Neural progenitor cell (in vitro differentiated cells): ENCODE measurements around the gene HSD11B1L. TPM values are rescaled to one million over a fixed set of nuclear protein-coding genes. Genes with fewer than 3 reads are reported as not detected.

Experiments used
- DNase-seq: peaks from one replicate; pipeline ENCODE4 v3.0.0-alpha.2; 2016; ENCODE audit warnings: low spot score
- H2AFZ ChIP-seq: fragments of 200-600 bp; sonication (generic); replicated peaks from 2 replicates; pipeline ENCODE4 v1.6.1; 2016; ENCODE audit warnings: antibody characterized with exemption
- H3F3A ChIP-seq: fragments of 200-600 bp; sonication (generic); 2 replicates; pipeline ENCODE4 v1.6.1; 2016; ENCODE audit warnings: antibody characterized with exemption, low read depth
- H3K27ac ChIP-seq: fragments of 200-600 bp; sonication (generic); 2 replicates; pipeline ENCODE4 v1.5.1; 2016; ENCODE audit warnings: mild to moderate bottlenecking
- H3K27me3 ChIP-seq: fragments of 200-600 bp; sonication (generic); 2 replicates; pipeline ENCODE4 v1.6.1; 2016; ENCODE audit warnings: mild to moderate bottlenecking, moderate library complexity
- H3K36me3 ChIP-seq: fragments of 200-600 bp; sonication (generic); 2 replicates; pipeline ENCODE4 v1.5.1; 2016
- H3K4me1 ChIP-seq: fragments of 200-600 bp; sonication (generic); 2 replicates; pipeline ENCODE4 v1.6.1; 2016; ENCODE audit warnings: mixed run types
- H3K4me2 ChIP-seq: fragments of 200-600 bp; sonication (generic); 2 replicates; pipeline ENCODE4 v1.6.1; 2016
- H3K4me3 ChIP-seq: fragments of 200-600 bp; sonication (generic); 2 replicates; pipeline ENCODE4 v1.5.1; 2016
- H3K79me2 ChIP-seq: fragments of 200-600 bp; sonication (generic); 2 replicates; pipeline ENCODE4 v1.6.1; 2016; ENCODE audit warnings: low read depth
- H3K9ac ChIP-seq: fragments of 200-600 bp; sonication (generic); 2 replicates; pipeline ENCODE4 v1.6.1; 2016
- H3K9me3 ChIP-seq: fragments of 200-600 bp; sonication (generic); 2 replicates; pipeline ENCODE4 v1.5.1; 2016; ENCODE audit warnings: low read depth
- H4K20me1 ChIP-seq: fragments of 200-600 bp; sonication (generic); 2 replicates; pipeline ENCODE4 v1.6.1; 2016; ENCODE audit warnings: low read depth
- H3K27ac Mint-ChIP-seq: 3 replicates; pipeline ENCODE4 v1.8.0; 2021; ENCODE audit warnings: mixed read lengths
- H3K27me3 Mint-ChIP-seq: 2 replicates; pipeline ENCODE4 v1.8.0; 2022; ENCODE audit warnings: low read depth, mild to moderate bottlenecking, inconsistent platforms, moderate library complexity, mixed read lengths; ENCODE audit not compliant: insufficient read depth
- H3K36me3 Mint-ChIP-seq: 3 replicates; pipeline ENCODE4 v1.8.0; 2021; ENCODE audit warnings: mixed read lengths
- H3K4me1 Mint-ChIP-seq: 3 replicates; pipeline ENCODE4 v1.8.0; 2021; ENCODE audit warnings: mixed read lengths
- H3K4me3 Mint-ChIP-seq: 3 replicates; pipeline ENCODE4 v1.8.0; 2021; ENCODE audit warnings: mild to moderate bottlenecking, moderate library complexity, mixed read lengths
- H3K9me3 Mint-ChIP-seq: 3 replicates; pipeline ENCODE4 v1.8.0; 2020; ENCODE audit warnings: mixed read lengths
- EZH2 ChIP-seq: fragments of 200-600 bp; sonication (generic); IDR thresholded peaks from 2 replicates; pipeline ENCODE4 v1.6.1; 2017; ENCODE audit warnings: antibody characterized with exemption, mild to moderate bottlenecking, moderate library complexity
- EZH2phosphoT487 ChIP-seq: fragments of 200-600 bp; sonication (generic); IDR thresholded peaks from 2 replicates; pipeline ENCODE4 v1.6.1; 2017; ENCODE audit warnings: antibody characterized with exemption
- total RNA-seq: library from RNA; depleted of rRNA; stranded (reverse); fragments of >200 nt; gene quantifications from 2 replicates; pipeline ENCODE4 v1.2.3, GENCODE V29; 2015; ENCODE audit warnings: low replicate concordance
- TF ChIP-seq, protein P1 (sequence below): fragments of 200-600 bp; sonication (generic); IDR thresholded peaks from 2 replicates; pipeline ENCODE4 v1.5.1; 2017; ENCODE audit warnings: antibody characterized with exemption, mild to moderate bottlenecking

The HSD11B1L gene
- total RNA-seq, 1 donor from 2014 or later, result 7.7 TPM

DNA sequence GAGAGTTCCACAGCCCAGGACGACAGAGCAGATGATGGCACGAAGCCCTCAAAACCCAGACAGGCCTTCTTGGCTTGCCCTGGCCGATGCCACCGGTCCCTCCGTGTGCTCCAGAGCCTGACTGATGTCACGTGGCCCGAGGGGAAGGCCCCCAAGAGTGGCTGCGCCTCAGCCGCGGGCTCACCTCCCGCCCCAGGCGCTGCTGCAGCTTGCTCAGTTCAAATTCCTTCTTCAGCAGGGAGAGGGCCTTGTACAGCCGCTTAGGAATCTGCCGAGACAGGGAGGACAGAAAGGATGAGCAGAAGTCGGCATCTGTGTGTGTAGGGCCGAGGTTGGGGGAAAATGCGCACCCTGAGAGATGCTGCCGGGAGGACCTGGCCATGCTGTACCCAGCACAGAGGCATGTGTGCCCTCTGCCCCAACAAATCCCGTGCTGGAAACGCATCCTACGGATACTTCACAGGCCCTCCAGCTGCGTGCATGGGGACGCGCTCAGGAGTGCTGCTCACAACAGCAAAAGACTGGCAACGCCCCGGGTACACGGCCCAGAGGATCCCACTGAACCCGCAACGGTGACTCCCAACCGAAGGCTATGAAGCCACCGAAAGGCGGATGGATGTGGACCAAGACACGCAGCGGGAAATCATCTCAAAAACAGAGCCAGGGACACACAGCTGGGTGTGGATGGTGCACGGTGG is 26.2 kb downstream of the HSD11B1L start:
- Histone ChIP-seq H4K20me1 (no peaks in the 10 kb centered on the region), H3K4me2 (no peak overlapping the region), H3F3A (no peaks in the 10 kb centered on the region), H3K9ac (no peak overlapping the region), H3K9me3 (no peaks in the 10 kb centered on the region), H3K79me2 (no peaks in the 10 kb centered on the region), H3K27ac (no peak overlapping the region), H3K27me3 (no peaks in the 10 kb centered on the region), H3K4me3 (no peak overlapping the region), H3K36me3 (no peaks in the 10 kb centered on the region), H3K4me1 (no peaks in the 10 kb centered on the region), H2AFZ (no peak overlapping the region)
- TF ChIP-seq, protein P1, sequence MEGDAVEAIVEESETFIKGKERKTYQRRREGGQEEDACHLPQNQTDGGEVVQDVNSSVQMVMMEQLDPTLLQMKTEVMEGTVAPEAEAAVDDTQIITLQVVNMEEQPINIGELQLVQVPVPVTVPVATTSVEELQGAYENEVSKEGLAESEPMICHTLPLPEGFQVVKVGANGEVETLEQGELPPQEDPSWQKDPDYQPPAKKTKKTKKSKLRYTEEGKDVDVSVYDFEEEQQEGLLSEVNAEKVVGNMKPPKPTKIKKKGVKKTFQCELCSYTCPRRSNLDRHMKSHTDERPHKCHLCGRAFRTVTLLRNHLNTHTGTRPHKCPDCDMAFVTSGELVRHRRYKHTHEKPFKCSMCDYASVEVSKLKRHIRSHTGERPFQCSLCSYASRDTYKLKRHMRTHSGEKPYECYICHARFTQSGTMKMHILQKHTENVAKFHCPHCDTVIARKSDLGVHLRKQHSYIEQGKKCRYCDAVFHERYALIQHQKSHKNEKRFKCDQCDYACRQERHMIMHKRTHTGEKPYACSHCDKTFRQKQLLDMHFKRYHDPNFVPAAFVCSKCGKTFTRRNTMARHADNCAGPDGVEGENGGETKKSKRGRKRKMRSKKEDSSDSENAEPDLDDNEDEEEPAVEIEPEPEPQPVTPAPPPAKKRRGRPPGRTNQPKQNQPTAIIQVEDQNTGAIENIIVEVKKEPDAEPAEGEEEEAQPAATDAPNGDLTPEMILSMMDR, result no peak
- TF ChIP-seq EZH2phosphoT487 (no peak), EZH2 (no peak)
- no peak overlapping the region for H3K27ac Mint-ChIP-seq
- DNase-seq, result no peak
- peaks cover 2% of the 10 kb centered on the region for H3K9me3 Mint-ChIP-seq
- no peaks in the 10 kb centered on the region for H3K4me1 Mint-ChIP-seq
- H3K36me3 Mint-ChIP-seq, result peaks cover 9% of the 10 kb centered on the region
- H3K4me3 Mint-ChIP-seq, result no peak overlapping the region
- H3K27me3 Mint-ChIP-seq, result peaks cover 2% of the 10 kb centered on the region

DNA sequence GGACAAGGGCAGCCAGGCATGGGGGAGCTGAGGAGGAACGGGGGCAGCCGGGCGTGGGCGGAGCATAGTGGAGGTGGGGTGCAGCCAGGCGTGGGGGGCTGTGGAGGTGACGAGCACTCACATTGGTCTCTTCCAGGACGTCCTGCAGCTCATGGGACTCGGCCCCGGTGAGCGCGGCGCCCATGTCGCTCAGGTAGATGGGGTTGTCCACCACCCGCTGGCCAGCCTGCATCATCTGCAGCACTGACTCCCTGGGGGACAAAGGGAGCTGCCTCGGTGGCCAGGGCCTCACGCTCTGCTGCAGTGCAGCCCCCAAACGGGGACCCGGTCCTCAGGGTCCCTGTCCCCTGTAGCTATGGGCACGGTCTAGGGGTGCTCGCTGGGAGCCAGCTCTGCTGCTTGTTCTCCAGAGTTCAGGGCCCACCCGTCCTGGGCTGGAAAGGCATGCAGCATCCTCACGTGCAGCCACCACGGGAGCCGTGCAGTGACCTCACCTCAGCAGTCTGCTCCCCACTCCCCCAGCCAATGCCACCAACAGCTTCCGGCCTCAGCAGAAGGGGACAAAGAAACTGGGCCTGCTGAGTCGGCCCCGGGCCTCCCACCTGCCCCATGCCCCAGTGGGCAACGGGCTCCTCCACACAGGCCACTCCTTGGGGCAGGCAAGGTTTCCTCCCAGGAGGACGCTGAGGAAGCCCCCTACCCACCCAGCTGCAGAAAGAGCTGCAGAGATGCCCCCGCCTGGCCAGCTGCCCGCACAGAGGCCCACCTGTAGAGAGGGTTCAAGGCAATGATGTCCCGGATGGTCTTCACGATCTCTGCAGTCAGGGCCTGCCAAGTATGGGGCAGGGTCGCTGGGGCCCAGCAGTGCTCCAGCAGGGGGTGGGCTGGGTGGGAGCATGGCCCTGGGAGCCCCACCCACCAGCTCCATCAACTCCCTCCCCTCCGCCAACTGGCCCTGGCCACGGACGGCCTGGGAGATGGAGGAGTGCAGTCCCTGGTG is 27.0 kb downstream of the HSD11B1L start:
- Histone ChIP-seq H3K27me3 (no peaks in the 10 kb centered on the region), H4K20me1 (no peaks in the 10 kb centered on the region), H3F3A (no peaks in the 10 kb centered on the region), H3K36me3 (no peaks in the 10 kb centered on the region), H3K4me2 (no peak overlapping the region), H3K9me3 (no peaks in the 10 kb centered on the region), H3K27ac (no peak overlapping the region), H3K9ac (no peak overlapping the region), H3K79me2 (no peaks in the 10 kb centered on the region), H2AFZ (no peak overlapping the region), H3K4me3 (no peak overlapping the region), H3K4me1 (no peaks in the 10 kb centered on the region)
- no peak for DNase-seq
- Mint-ChIP-seq H3K27ac (no peak overlapping the region), H3K27me3 (peaks cover 2% of the 10 kb centered on the region), H3K4me1 (no peaks in the 10 kb centered on the region), H3K9me3 (peaks cover 2% of the 10 kb centered on the region), H3K4me3 (no peak overlapping the region), H3K36me3 (peaks cover 12% of the 10 kb centered on the region)
- no peak for TF ChIP-seq EZH2phosphoT487
- no peak for TF ChIP-seq EZH2
- TF ChIP-seq, protein P1, result no peak

DNA sequence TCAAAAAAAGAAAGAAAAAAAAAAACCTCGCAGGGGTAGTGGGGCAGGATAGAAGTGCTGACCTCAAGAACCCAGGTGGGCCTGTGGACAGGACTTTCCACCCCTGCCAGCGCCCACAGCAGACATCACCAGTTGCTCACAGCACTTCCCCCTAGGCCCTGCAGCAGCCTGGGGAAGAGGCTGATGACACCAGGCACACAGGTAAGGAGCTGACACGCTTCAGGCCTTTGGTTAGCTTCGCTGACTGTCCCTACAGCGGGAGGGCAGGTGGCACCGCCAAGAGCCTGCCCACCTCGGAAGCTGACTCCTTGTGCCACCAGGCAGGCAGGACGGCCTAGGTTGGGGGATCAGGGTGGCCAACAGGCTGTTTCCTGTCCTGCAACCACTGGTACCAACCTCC is 30.2 kb downstream of the HSD11B1L start:
- DNase-seq, result no peak
- Histone ChIP-seq H2AFZ (no peak overlapping the region), H3F3A (no peaks in the 10 kb centered on the region), H3K27ac (no peak overlapping the region), H3K4me1 (no peaks in the 10 kb centered on the region), H3K4me3 (no peak overlapping the region), H4K20me1 (peaks cover 10% of the 10 kb centered on the region), H3K4me2 (no peak overlapping the region), H3K9ac (no peak overlapping the region), H3K79me2 (peaks cover 22% of the 10 kb centered on the region), H3K9me3 (no peaks in the 10 kb centered on the region), H3K36me3 (no peaks in the 10 kb centered on the region), H3K27me3 (no peaks in the 10 kb centered on the region)
- peaks cover 3% of the 10 kb centered on the region for H3K4me1 Mint-ChIP-seq
- H3K9me3 Mint-ChIP-seq, result no peaks in the 10 kb centered on the region
- H3K36me3 Mint-ChIP-seq, result peaks cover 16% of the 10 kb centered on the region
- H3K4me3 Mint-ChIP-seq, result no peak overlapping the region
- H3K27me3 Mint-ChIP-seq, result peaks cover 2% of the 10 kb centered on the region
- TF ChIP-seq EZH2phosphoT487 (no peak), EZH2 (no peak)
- TF ChIP-seq, protein P1, result no peak
- H3K27ac Mint-ChIP-seq, result no peak overlapping the region
